ENCODE data around the gene SLC5A8. TPM values are rescaled to one million over a fixed set of nuclear protein-coding genes. Genes with fewer than 3 reads are reported as not detected.

SLC5A8 gene
- total RNA-seq, 2 donors from 2014 or later = not detected

GRCh38 chr12:101116911-101117310 lies 93.1 kb downstream of the SLC5A8 start:
- Histone ChIP-seq H3K4me1 (no peaks in the 10 kb centered on the region), H3K27ac (no peak overlapping the region), H3K9me3 (no peaks in the 10 kb centered on the region), H3K36me3 (no peaks in the 10 kb centered on the region), H3K4me3 (no peak overlapping the region), H3K27me3 (no peaks in the 10 kb centered on the region)
- TF ChIP-seq CTCF (IDR thresholded peaks at IDR 0.05) = no peak
- DNase-seq (ENCODE audit: low spot score) = no peak

GRCh38 chr12:101115326-101115725 lies 94.7 kb downstream of the SLC5A8 start:
- H3K27me3 ChIP-seq = no peaks in the 10 kb centered on the region
- H3K36me3 ChIP-seq = no peaks in the 10 kb centered on the region
- no peak overlapping the region for H3K27ac ChIP-seq
- H3K4me1 ChIP-seq = no peaks in the 10 kb centered on the region
- no peak overlapping the region for H3K4me3 ChIP-seq
- no peak for TF ChIP-seq CTCF (IDR thresholded peaks at IDR 0.05)
- peaks cover 0 to under 1% of the 10 kb centered on the region in 2 donors for H3K9me3 ChIP-seq
- DNase-seq (ENCODE audit: low spot score) = no peak

- Histone ChIP-seq H3K9me3 (peaks cover 0 to 12% of the 10 kb centered on the region in 2 donors), H3K27me3 (no peaks in the 10 kb centered on the region), H3K4me3 (no peak overlapping the region), H3K27ac (no peak overlapping the region), H3K36me3 (no peaks in the 10 kb centered on the region), H3K4me1 (no peaks in the 10 kb centered on the region)
- no peak for TF ChIP-seq CTCF (IDR thresholded peaks at IDR 0.05)
- DNase-seq (ENCODE audit: low spot score) = no peak
These were observed 98.6 kb downstream of the SLC5A8 start for GRCh38 chr12:101111441-101111840.

GRCh38 chr12:101110866-101111265 lies 99.2 kb downstream of the SLC5A8 start:
- Histone ChIP-seq H3K36me3 (no peaks in the 10 kb centered on the region), H3K4me3 (no peak overlapping the region), H3K27ac (no peak overlapping the region), H3K4me1 (no peaks in the 10 kb centered on the region), H3K27me3 (no peaks in the 10 kb centered on the region), H3K9me3 (peaks cover 0 to 12% of the 10 kb centered on the region in 2 donors)
- DNase-seq (ENCODE audit: low spot score) = no peak
- TF ChIP-seq CTCF (IDR thresholded peaks at IDR 0.05) = no peak

GRCh38 chr12:101108130-101108529 lies 101.9 kb downstream of the SLC5A8 start:
- Histone ChIP-seq H3K36me3 (no peaks in the 10 kb centered on the region), H3K27me3 (no peaks in the 10 kb centered on the region), H3K4me1 (no peaks in the 10 kb centered on the region), H3K27ac (no peak overlapping the region), H3K9me3 (peaks cover 0 to 12% of the 10 kb centered on the region in 2 donors), H3K4me3 (no peak overlapping the region)
- no peak for TF ChIP-seq CTCF (IDR thresholded peaks at IDR 0.05)
- DNase-seq (ENCODE audit: low spot score) = no peak

- DNase-seq (ENCODE audit: low spot score) = no peak
- H3K9me3 ChIP-seq = peaks cover 0 to 12% of the 10 kb centered on the region in 2 donors
- no peak overlapping the region for H3K27ac ChIP-seq
- no peak for TF ChIP-seq CTCF (IDR thresholded peaks at IDR 0.05)
- H3K4me1 ChIP-seq = no peaks in the 10 kb centered on the region
- no peaks in the 10 kb centered on the region for H3K36me3 ChIP-seq
- no peak overlapping the region for H3K4me3 ChIP-seq
- H3K27me3 ChIP-seq = no peaks in the 10 kb centered on the region
These were observed 102.8 kb downstream of the SLC5A8 start for GRCh38 chr12:101107032-101107763.

Measured in right atrium auricular region (tissue), 2 donors.